DMS114 treated with DMSO at 0.1 percent for 48 hours (cell line): ENCODE measurements around the gene METRN.
"Not testable (repeated sequence)": the region's sequence is repeated elsewhere in the genome, so short reads cannot be mapped to it uniquely, and the experiment has no call there.

ENCODE experiments used
- DNase-seq: peaks from one replicate; lab custom pipeline; 2025; ENCODE audit not compliant: unreplicated experiment; lab: John Stamatoyannopoulos, UW

The METRN gene

GRCh38 chr16:691242-691641, 23.7 kb upstream of the METRN start:
- not testable (repeated sequence) for DNase-seq

GRCh38 chr16:692356-693108, 22.4 kb upstream of the METRN start:
- no peak for DNase-seq

- DNase-seq = no peak
These were observed 21.6 kb upstream of the METRN start for GRCh38 chr16:693364-693763.

- no peak for DNase-seq
These were observed 21.2 kb upstream of the METRN start for GRCh38 chr16:693766-694165.

GRCh38 chr16:694187-694862, 20.6 kb upstream of the METRN start:
- DNase-seq = no peak

GRCh38 chr16:694863-695354, 20.0 kb upstream of the METRN start:
- no peak for DNase-seq

- no peak for DNase-seq
These were observed 19.4 kb upstream of the METRN start for GRCh38 chr16:695355-696089.

- DNase-seq = no peak
These were observed 15.8 kb upstream of the METRN start for GRCh38 chr16:698911-699671.

GRCh38 chr16:700684-701584, 14.0 kb upstream of the METRN start:
- no peak for DNase-seq

- no peak for DNase-seq
These were observed 12.6 kb upstream of the METRN start for GRCh38 chr16:702341-702740.

- no peak for DNase-seq
These were observed 11.5 kb upstream of the METRN start for GRCh38 chr16:703406-703805.

GRCh38 chr16:704047-704446, 10.9 kb upstream of the METRN start:
- DNase-seq = no peak

- no peak for DNase-seq
These were observed 10.2 kb upstream of the METRN start for GRCh38 chr16:704552-705380.

- DNase-seq = no peak
These were observed 9.3 kb upstream of the METRN start, which contains the start of gene FBXL16 for GRCh38 chr16:705431-706188. TSS of gene FBXL16 (minus strand) at chr16:705801. CDS start at chr16:697405, 8,396 bp downstream.

- DNase-seq = no peak
These were observed 8.5 kb upstream of the METRN start for GRCh38 chr16:706189-707061.

GRCh38 chr16:707062-707538, 7.8 kb upstream of the METRN start:
- no peak for DNase-seq

- no peak for DNase-seq
These were observed 6.9 kb upstream of the METRN start for GRCh38 chr16:708019-708418.
